Mononuclear cell (primary cell): ENCODE results near the gene GMPR. TPM values are rescaled to one million over a fixed set of nuclear protein-coding genes. Genes with fewer than 3 reads are reported as not detected.

Experiments used
- H3K27me3 ChIP-seq: 2 replicates; pipeline ENCODE4 v1.6.0; 2011; ENCODE audit warnings: low read length, control low read depth; ENCODE audit not compliant: insufficient read depth
- H3K4me1 ChIP-seq: 2 replicates; pipeline ENCODE4 v1.5.1; 2011; ENCODE audit warnings: mild to moderate bottlenecking, low read length, control low read depth; ENCODE audit not compliant: insufficient read depth
- H3K4me3 ChIP-seq: 2 replicates; pipeline ENCODE4 v1.5.1; 2011; ENCODE audit warnings: mild to moderate bottlenecking, low read length, moderate library complexity
- H3K9me3 ChIP-seq: 2 replicates; pipeline ENCODE4 v1.5.1; 2011; ENCODE audit warnings: low read depth, mild to moderate bottlenecking, control low read depth, low read length
- total RNA-seq: library from RNA; depleted of rRNA; stranded (reverse); fragments of >200 nt; gene quantifications from one replicate; pipeline ENCODE4 v1.2.3, GENCODE V29; 2012

The GMPR gene
- 6.2 TPM for total RNA-seq

- Histone ChIP-seq H3K9me3 (no peaks in the 10 kb centered on the region), H3K27me3 (peaks cover 8% of the 10 kb centered on the region), H3K4me3 (peak within 1 kb of the TSS; percentile 54), H3K4me1 (peaks cover 38% of the 10 kb centered on the region)
Measured at GRCh38 chr6:16238057-16238962, at the start of gene GMPR. GMPR (plus strand) TSS chr6:16238587; CDS start chr6:16238694, 107 bp downstream.

GRCh38 chr6:16190214-16190613, 48.2 kb upstream of the GMPR start:
- no peaks in the 10 kb centered on the region for H3K4me1 ChIP-seq
- H3K4me3 ChIP-seq: no peak overlapping the region
- no peaks in the 10 kb centered on the region for H3K9me3 ChIP-seq
- no peaks in the 10 kb centered on the region for H3K27me3 ChIP-seq

DNA sequence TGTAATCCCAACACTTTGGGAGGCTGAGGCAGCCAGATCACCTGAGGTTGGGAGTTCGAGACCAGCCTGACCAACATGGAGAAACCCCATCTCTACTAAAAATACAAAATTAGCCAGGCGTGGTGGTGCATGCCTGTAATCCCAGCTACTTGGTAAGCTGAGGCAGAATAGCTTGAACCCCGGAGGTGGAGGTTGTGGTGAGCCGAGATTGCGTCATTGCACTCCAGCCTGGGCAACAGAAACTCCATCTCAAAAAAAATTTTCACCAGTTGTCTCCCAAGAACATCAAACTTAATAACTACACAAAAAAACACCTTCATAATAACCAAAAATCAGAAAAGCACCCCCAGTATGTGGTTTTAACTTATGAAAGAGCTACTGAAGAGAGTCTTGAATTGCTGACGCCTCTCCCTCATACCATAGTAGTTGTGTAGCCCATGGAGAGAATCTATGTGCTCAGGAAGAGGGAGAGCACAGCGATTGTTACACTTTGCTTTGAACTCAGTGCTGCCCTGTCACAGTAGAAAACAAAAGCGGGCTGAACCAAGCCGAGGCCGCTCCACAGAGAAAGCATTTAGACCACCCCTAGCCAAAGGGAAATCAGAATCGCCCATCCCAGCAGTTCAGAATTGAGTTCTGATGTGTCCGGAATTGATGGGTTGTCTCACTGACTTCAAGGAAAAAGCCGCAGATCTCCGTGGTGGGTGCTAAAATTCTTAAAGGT, 42.0 kb upstream of the GMPR start:
- Histone ChIP-seq H3K4me3 (no peak overlapping the region), H3K9me3 (no peaks in the 10 kb centered on the region), H3K4me1 (no peaks in the 10 kb centered on the region), H3K27me3 (no peaks in the 10 kb centered on the region)

DNA sequence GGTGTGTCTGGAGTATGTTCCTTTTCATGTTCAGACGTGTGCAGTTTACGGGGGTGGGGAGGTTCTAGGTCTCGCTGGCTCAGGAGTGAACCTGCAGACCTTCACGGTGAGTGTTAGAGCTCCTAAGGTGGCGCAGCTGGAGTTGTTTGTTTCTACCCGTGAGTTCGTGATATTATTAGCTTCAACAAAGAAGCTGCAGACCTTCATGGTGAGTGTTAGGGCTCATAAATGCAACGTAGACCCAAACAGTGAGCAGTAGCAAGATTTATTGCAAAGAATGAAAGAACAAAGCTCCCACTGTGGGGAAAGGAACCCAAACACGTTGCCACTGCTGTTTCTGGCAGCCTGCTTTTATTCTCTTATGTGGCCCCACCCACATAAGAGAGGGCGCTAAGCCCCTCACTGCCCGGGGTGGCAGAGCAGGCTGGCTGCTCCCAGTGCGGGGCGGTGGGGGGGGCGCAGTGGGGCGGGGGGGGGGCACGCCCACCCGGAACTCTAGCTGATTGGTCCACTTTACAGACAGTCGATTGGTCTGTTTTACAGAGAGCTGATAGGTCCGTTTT, 41.3 kb upstream of the GMPR start:
- H3K9me3 ChIP-seq: no peaks in the 10 kb centered on the region
- no peaks in the 10 kb centered on the region for H3K4me1 ChIP-seq

GRCh38 chr6:16198061-16198705, 40.2 kb upstream of the GMPR start:
- H3K9me3 ChIP-seq: no peaks in the 10 kb centered on the region
- H3K27me3 ChIP-seq: no peaks in the 10 kb centered on the region
- H3K4me3 ChIP-seq: no peak overlapping the region
- no peaks in the 10 kb centered on the region for H3K4me1 ChIP-seq

More for the DNA sequence above, 41.3 kb upstream of the GMPR start:
- Histone ChIP-seq H3K4me3 (no peak overlapping the region), H3K27me3 (no peaks in the 10 kb centered on the region)

DNA sequence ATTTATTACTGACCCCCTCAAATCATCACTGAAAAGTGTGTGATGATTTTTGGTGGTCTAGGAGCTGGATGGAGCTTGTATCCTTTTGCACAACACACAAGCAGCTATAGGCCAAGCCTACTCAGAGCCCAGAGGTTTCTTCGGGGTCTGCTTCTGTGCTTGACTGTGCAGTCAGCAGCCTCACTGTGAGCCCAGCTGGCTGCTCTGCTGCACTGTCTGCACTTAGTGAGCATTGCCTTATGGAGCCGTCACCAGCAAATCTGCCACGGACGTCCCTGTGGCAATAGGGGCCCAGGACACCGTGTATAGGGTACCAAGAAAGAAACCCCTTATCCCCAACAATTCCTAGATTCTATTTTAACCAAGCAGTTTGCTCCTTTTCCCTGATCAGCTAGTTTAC, 38.6 kb upstream of the GMPR start:
- Histone ChIP-seq H3K9me3 (no peaks in the 10 kb centered on the region), H3K4me3 (no peak overlapping the region), H3K27me3 (no peaks in the 10 kb centered on the region), H3K4me1 (peaks cover under 1% of the 10 kb centered on the region)

DNA sequence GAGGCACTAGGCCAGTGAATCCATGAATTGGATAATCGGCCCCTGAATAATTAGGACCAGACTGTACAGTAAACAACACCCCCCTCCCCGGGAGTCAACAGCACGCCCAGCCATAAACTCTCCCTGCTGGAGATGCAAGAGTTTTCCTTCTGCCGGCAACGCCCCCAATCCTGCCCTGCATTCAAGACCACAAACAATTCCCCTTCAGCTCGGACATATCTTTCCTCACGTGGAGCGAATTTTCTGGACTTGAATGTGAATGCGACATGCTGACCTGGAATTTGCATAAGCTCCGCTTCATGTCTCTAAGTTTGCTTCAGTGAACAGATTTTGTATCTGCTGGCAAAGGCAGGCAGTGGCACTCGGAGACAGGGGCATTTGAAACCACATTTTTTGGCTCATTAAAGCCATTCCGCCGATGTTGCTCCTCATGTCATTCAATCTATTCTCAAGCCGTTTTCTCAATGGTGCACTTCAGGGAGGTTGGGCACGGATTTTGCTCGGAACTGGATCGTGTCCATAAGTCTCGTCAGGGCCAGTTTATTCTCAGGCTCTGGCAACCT, 38.0 kb upstream of the GMPR start:
- H3K4me3 ChIP-seq: no peak overlapping the region
- H3K4me1 ChIP-seq: peaks cover 6% of the 10 kb centered on the region
- no peaks in the 10 kb centered on the region for H3K9me3 ChIP-seq
- no peaks in the 10 kb centered on the region for H3K27me3 ChIP-seq

DNA sequence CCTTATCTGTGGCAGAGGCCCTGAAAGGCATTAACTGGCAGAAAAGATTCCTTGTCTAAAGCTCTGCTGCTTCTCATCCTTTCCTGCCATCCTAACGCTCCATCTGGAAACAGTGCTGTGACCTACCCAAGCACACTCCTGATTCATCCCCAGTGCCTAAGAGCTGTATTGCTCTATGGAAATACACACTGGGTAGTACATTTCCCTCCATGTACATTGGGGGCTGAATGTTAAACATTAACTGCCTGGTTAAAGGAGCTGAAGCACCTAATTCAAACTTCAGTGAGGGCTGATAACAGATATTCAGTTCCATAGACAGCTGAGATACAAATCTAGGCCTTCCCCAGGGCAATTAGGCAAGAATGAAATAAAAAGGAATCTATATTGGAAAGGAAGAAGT, 36.7 kb upstream of the GMPR start:
- no peak overlapping the region for H3K4me3 ChIP-seq
- no peaks in the 10 kb centered on the region for H3K27me3 ChIP-seq
- peaks cover 13% of the 10 kb centered on the region for H3K4me1 ChIP-seq
- H3K9me3 ChIP-seq: no peaks in the 10 kb centered on the region

DNA sequence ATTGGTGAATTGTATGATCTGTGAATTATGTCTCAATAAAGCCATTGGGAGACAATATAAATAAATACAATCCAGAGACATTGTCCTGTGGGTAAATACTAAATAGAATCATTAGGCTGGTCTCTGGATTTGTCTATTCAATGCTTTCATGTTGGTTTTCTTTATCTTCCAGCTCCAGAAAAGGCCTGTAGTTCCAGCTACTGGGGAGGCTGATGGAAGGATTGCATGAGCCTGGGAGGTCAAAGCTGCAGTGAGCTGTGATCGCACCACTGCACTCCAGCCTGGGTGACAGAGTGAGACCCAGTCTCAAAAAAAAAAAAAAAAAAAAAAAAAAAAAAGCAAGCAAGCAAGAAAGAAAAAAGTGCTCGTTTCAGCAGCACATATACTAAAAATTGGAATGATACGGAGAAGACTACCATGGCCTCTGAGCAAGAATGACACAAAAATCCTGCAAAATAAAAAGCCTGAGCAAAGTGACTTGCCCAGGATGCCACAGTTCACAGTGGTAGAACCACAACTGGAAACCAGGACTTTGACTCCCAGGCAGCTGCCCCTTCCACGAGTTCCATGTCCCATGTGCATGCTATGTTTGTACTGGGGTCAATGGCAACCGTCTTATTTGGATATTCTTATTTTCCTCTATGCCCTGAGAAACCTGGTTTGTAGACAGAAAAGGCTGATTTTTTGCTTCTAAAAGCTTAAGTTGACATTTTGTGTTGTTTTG, 33.6 kb upstream of the GMPR start:
- H3K27me3 ChIP-seq: no peaks in the 10 kb centered on the region
- H3K4me1 ChIP-seq: peaks cover 13% of the 10 kb centered on the region
- H3K9me3 ChIP-seq: no peaks in the 10 kb centered on the region
- no peak overlapping the region for H3K4me3 ChIP-seq

- H3K9me3 ChIP-seq: no peaks in the 10 kb centered on the region
- peaks cover 13% of the 10 kb centered on the region for H3K4me1 ChIP-seq
- no peaks in the 10 kb centered on the region for H3K27me3 ChIP-seq
- H3K4me3 ChIP-seq: no peak overlapping the region
Measured at GRCh38 chr6:16205377-16206144, 32.8 kb upstream of the GMPR start.

- H3K4me3 ChIP-seq: no peak overlapping the region
- no peaks in the 10 kb centered on the region for H3K9me3 ChIP-seq
- H3K4me1 ChIP-seq: peaks cover 13% of the 10 kb centered on the region
- H3K27me3 ChIP-seq: no peaks in the 10 kb centered on the region
Measured at GRCh38 chr6:16206595-16207037, 31.8 kb upstream of the GMPR start.

GRCh38 chr6:16208989-16209388, 29.4 kb upstream of the GMPR start:
- Histone ChIP-seq H3K4me3 (no peak overlapping the region), H3K4me1 (peaks cover 13% of the 10 kb centered on the region), H3K9me3 (no peaks in the 10 kb centered on the region), H3K27me3 (no peaks in the 10 kb centered on the region)

DNA sequence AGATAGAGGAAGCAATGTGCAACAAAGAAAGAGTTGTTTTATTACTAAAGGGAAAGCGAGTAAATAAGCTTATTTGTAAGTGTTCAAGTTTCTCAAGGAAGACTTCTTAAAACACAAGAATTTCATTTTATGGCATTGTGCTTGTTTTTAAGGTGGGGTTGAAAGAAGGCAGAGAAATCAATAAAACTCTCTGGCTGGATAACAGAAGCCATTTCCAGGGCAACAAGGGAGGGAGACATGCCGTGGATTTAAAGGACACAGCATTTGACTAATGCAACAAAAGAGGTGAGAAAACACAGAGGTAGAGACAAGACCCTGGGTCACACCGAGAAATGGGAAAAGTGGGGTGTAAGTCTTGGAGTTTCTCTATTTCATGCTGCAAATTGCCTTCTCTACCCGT, 28.8 kb upstream of the GMPR start:
- Histone ChIP-seq H3K4me1 (peaks cover 13% of the 10 kb centered on the region), H3K27me3 (no peaks in the 10 kb centered on the region), H3K4me3 (no peak overlapping the region), H3K9me3 (no peaks in the 10 kb centered on the region)
